ENCODE measurements around the gene GALNT2.

- TF ChIP-seq POLR2A (IDR thresholded peaks at IDR 0.05): no peak
- no peak for TF ChIP-seq CTCF (IDR thresholded peaks at IDR 0.05 in 8 of 11, conservative IDR thresholded peaks at IDR 0.05 in 3 of 11)
Measured at GRCh38 chr1:230138561-230139239, 71.7 kb downstream of the GALNT2 start.

Measured in spleen (tissue), 7 donors.